Activated CD8-positive, alpha-beta memory T cell treated with anti-CD3 and anti-CD28 coated beads, Interleukin-2, amount 50 U/mL, for 4 hours (primary cell): Measurements from ENCODE around the gene PTPRD.
"Not testable (repeated sequence)": the region's sequence is repeated elsewhere in the genome, so short reads cannot be mapped to it uniquely, and the experiment has no call there.

Experiments used
- DNase-seq: peaks from one replicate; pipeline ENCODE4 v3.0.0-alpha.2; 2020

PTPRD gene

GRCh38 chr9:8943392-8943791 lies 1669.4 kb downstream of the PTPRD start:
- no peak for DNase-seq

GRCh38 chr9:8940650-8941049 lies 1672.2 kb downstream of the PTPRD start:
- no peak for DNase-seq

- DNase-seq = no peak
These were observed 1686.3 kb downstream of the PTPRD start for GRCh38 chr9:8926461-8926860.

- DNase-seq = no peak
These were observed 1688.2 kb downstream of the PTPRD start for GRCh38 chr9:8924562-8924961.

GRCh38 chr9:8920478-8921183 lies 1692.2 kb downstream of the PTPRD start:
- DNase-seq = not testable (repeated sequence)

- no peak for DNase-seq
These were observed 1694.7 kb downstream of the PTPRD start for GRCh38 chr9:8917956-8918739.

GRCh38 chr9:8916771-8917170 lies 1696.0 kb downstream of the PTPRD start:
- DNase-seq = no peak

GRCh38 chr9:8907868-8908267 lies 1704.9 kb downstream of the PTPRD start:
- DNase-seq = no peak

GRCh38 chr9:8905731-8906130 lies 1707.1 kb downstream of the PTPRD start:
- no peak for DNase-seq

GRCh38 chr9:8904771-8905515 lies 1707.9 kb downstream of the PTPRD start:
- DNase-seq = no peak

GRCh38 chr9:8903077-8903476 lies 1709.7 kb downstream of the PTPRD start:
- no peak for DNase-seq

GRCh38 chr9:8901146-8901545 lies 1711.7 kb downstream of the PTPRD start:
- no peak for DNase-seq

- DNase-seq = no peak
These were observed 1713.3 kb downstream of the PTPRD start for GRCh38 chr9:8899511-8899910.

- DNase-seq = no peak
These were observed 1717.0 kb downstream of the PTPRD start for GRCh38 chr9:8895861-8896224.

GRCh38 chr9:8895106-8895860 lies 1717.5 kb downstream of the PTPRD start:
- DNase-seq = no peak

GRCh38 chr9:8890695-8891094 lies 1722.1 kb downstream of the PTPRD start:
- DNase-seq = no peak

- no peak for DNase-seq
These were observed 1723.7 kb downstream of the PTPRD start for GRCh38 chr9:8889100-8889499.

- no peak for DNase-seq
These were observed 1724.2 kb downstream of the PTPRD start for GRCh38 chr9:8888591-8888990.

- no peak for DNase-seq
These were observed 1725.4 kb downstream of the PTPRD start for GRCh38 chr9:8887369-8887768.

GRCh38 chr9:8883321-8883720 lies 1729.5 kb downstream of the PTPRD start:
- DNase-seq = no peak

- DNase-seq = no peak
These were observed 1732.7 kb downstream of the PTPRD start for GRCh38 chr9:8880060-8880459.

GRCh38 chr9:8879284-8879683 lies 1733.5 kb downstream of the PTPRD start:
- DNase-seq = no peak
